ENCODE measurements around the gene GPRC5A. TPM values are rescaled to one million over a fixed set of nuclear protein-coding genes. Genes with fewer than 3 reads are reported as not detected.

The GPRC5A gene
- total RNA-seq, 4 donors from 2014 or later: 2.9 to 30.0 (median 3.8) TPM

DNA sequence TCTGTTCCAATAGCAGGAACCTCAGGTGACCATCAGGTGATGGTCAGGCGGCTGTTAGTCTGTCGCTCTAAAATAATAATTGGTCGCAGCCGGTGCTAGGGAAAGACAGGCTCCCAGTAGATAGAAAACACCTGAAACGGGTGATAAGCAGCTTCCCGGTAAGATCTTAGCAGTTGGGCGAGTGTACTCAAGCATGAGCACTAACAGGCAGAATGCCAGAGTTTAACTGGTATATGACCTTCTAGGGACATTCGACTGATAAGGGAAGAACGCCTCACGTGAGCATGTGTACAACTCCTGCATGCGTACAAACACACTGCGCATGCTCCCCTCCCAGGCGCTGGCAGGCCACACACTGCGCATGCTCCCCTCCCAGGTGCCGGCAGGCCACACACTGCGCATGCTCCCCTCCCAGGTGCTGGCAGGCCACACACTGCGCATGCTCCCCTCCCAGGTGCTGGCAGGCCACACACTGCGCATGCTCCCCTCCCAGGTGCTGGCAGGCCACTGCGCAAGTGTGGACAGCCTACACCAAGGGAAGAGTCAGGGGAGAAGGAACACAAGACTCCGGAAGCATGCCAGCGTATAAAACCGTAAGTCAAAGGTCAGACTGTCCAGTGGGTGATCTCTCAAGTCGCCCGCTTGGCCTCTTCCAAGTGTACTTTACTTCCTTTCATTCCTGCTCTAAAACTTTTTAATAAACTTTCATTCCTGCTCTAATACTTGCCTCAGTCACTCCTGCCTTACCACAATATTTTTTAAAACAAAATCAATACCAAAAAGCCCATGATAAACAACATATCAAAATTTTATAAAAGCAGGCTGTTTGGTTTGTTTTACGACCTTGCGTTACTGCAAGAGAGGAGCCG lies 36.1 kb downstream of the GPRC5A start:
- Histone ChIP-seq H3K36me3 (no peaks in the 10 kb centered on the region), H3K4me1 (peaks cover 0 to 3% (median 0%) of the 10 kb centered on the region in 4 donors), H3K27ac (replicated peaks in 1 of 4) (peak overlapping the region in 1 of 4 donors; percentile 16), H3K27me3 (peaks cover 0 to 4% (median 0%) of the 10 kb centered on the region in 4 donors), H3K9me3 (no peaks in the 10 kb centered on the region), H3K4me3 (peak overlapping the region; percentile 17 to 50 (median 32))
- DNase-seq (ENCODE audit: extremely low spot score): no peak
- intact Hi-C loops (cut with DNase I): no loop called here
- TF ChIP-seq POLR2AphosphoS5 (IDR thresholded peaks at IDR 0.05) (no peak), POLR2A (IDR thresholded peaks at IDR 0.05; ENCODE audit: low read depth) (no peak), EP300 (IDR thresholded peaks at IDR 0.05) (no peak)
- TF ChIP-seq, protein P1, sequence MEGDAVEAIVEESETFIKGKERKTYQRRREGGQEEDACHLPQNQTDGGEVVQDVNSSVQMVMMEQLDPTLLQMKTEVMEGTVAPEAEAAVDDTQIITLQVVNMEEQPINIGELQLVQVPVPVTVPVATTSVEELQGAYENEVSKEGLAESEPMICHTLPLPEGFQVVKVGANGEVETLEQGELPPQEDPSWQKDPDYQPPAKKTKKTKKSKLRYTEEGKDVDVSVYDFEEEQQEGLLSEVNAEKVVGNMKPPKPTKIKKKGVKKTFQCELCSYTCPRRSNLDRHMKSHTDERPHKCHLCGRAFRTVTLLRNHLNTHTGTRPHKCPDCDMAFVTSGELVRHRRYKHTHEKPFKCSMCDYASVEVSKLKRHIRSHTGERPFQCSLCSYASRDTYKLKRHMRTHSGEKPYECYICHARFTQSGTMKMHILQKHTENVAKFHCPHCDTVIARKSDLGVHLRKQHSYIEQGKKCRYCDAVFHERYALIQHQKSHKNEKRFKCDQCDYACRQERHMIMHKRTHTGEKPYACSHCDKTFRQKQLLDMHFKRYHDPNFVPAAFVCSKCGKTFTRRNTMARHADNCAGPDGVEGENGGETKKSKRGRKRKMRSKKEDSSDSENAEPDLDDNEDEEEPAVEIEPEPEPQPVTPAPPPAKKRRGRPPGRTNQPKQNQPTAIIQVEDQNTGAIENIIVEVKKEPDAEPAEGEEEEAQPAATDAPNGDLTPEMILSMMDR (IDR thresholded peaks at IDR 0.05): no peak
- 63% methylated on average over 27 of the region's 27 CpGs for WGBS

DNA sequence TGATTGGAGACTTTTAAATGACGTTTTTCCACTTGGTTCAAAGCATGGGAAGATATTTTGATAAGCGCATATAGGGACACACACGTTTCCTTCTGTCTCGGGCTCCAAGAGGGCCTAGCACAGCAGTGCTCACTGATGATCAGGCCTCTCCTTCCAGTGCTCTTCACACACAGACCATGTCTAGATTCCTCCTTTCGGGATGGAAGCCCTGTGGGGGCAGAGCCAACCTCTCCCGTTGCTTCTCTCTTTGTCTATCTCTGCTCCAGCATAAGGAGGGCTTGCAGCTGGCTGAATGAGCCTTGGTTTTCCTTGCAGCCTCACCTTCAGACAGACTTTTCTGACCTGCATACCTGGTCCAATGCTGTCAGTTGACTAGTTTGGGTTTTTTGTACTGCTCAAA lies 38.3 kb downstream of the GPRC5A start:
- 93% methylated on average over 6 of the region's 6 CpGs for WGBS
- no peak overlapping the region for H3K4me3 ChIP-seq
- no peak for DNase-seq (ENCODE audit: extremely low spot score)
- no peaks in the 10 kb centered on the region for H3K9me3 ChIP-seq
- H3K4me1 ChIP-seq: peaks cover 0 to 5% (median 0%) of the 10 kb centered on the region in 4 donors
- H3K27me3 ChIP-seq: peaks cover 0 to 4% (median 0%) of the 10 kb centered on the region in 4 donors
- intact Hi-C loops (cut with DNase I): no loop called here
- no peak overlapping the region for H3K27ac ChIP-seq (replicated peaks in 1 of 4)
- TF ChIP-seq POLR2A (IDR thresholded peaks at IDR 0.05; ENCODE audit: low read depth) (no peak), POLR2AphosphoS5 (IDR thresholded peaks at IDR 0.05) (no peak), EP300 (IDR thresholded peaks at IDR 0.05) (no peak)
- TF ChIP-seq, protein P1 (IDR thresholded peaks at IDR 0.05): no peak
- no peaks in the 10 kb centered on the region for H3K36me3 ChIP-seq

DNA sequence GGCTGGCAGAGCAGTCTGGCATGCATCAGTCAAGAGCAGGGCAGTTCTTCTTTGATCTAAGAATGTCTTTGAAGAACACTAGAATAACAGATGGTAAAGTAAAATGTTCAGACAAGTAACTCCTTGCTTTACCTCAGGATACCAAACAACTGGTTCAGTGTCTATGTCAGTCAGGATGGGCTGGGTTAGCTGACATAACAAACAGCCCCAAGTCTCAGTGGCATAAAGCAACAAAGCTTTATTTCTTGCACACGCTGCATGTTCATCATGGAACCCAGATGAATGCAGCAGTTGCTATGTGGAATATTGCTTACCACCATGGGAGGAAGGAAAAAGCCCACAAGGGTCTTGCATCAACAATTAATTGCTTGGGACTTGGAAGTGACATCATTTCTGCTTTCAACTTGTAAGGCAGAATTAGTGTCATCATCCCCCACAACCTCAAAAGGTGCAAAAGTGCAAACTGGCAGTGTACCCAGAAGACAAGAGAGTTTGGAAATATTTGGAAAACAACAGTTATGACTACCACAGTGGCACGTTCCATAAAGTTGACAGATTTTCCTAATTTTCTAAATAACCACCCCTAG lies 39.4 kb downstream of the GPRC5A start:
- peaks cover 0 to 11% (median 0%) of the 10 kb centered on the region in 4 donors for H3K4me1 ChIP-seq
- H3K27ac ChIP-seq (replicated peaks in 1 of 4): no peak overlapping the region
- 93% methylated on average over 2 of the region's 2 CpGs for WGBS
- no peaks in the 10 kb centered on the region for H3K36me3 ChIP-seq
- intact Hi-C loops (cut with DNase I): no loop called here
- TF ChIP-seq POLR2AphosphoS5 (IDR thresholded peaks at IDR 0.05): no peak
- TF ChIP-seq EP300 (IDR thresholded peaks at IDR 0.05): no peak
- TF ChIP-seq POLR2A (IDR thresholded peaks at IDR 0.05; ENCODE audit: low read depth): no peak
- TF ChIP-seq, protein P1 (IDR thresholded peaks at IDR 0.05): no peak
- DNase-seq (ENCODE audit: extremely low spot score): no peak
- no peak overlapping the region for H3K4me3 ChIP-seq
- no peaks in the 10 kb centered on the region for H3K9me3 ChIP-seq
- peaks cover 0 to 4% (median 0%) of the 10 kb centered on the region in 4 donors for H3K27me3 ChIP-seq

DNA sequence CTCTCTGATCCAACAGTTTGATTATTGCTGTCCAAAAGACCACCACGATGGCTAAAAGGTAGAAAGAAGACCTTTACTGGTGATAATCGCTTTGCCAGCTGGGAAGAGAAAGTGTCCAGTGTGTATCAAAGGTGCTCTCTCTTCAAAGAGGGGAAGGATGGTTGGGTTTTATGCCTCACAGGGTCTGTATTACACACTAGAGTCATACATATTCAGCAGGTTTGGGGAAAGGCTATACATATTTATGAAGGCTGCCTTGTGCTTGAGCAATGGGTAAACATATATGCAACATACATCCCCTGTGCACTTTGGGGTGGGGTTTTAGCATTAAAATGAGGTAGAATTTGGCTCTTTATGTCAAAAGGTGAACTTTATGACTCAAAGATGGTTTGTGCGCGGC lies 42.4 kb downstream of the GPRC5A start:
- Histone ChIP-seq H3K4me1 (peaks cover 0 to 11% (median 0%) of the 10 kb centered on the region in 4 donors), H3K27me3 (no peaks in the 10 kb centered on the region), H3K4me3 (no peak overlapping the region), H3K9me3 (no peaks in the 10 kb centered on the region), H3K36me3 (no peaks in the 10 kb centered on the region), H3K27ac (replicated peaks in 1 of 4) (no peak overlapping the region)
- no peak for DNase-seq (ENCODE audit: extremely low spot score)
- intact Hi-C loops (cut with DNase I): no loop called here
- TF ChIP-seq POLR2AphosphoS5 (IDR thresholded peaks at IDR 0.05) (no peak), POLR2A (IDR thresholded peaks at IDR 0.05; ENCODE audit: low read depth) (no peak), EP300 (IDR thresholded peaks at IDR 0.05) (no peak)
- TF ChIP-seq, protein P1 (IDR thresholded peaks at IDR 0.05): no peak
- 93% methylated on average over 4 of the region's 4 CpGs for WGBS

Measured in esophagus muscularis mucosa (tissue), 4 donors.